ENCODE results near the gene SMC4.
"Not testable (repeated sequence)": the region's sequence is repeated elsewhere in the genome, so short reads cannot be mapped to it uniquely, and the experiment has no call there.

SMC4 gene

GRCh38 chr3:160445854-160446253 lies 46.4 kb downstream of the SMC4 start:
- DNase-seq (ENCODE audit: low read depth in 2 of 2, low spot score in 1 of 2): no peak

GRCh38 chr3:160446522-160447056 lies 47.1 kb downstream of the SMC4 start:
- DNase-seq (ENCODE audit: low read depth in 2 of 2, low spot score in 1 of 2): no peak

GRCh38 chr3:160447544-160447943 lies 48.1 kb downstream of the SMC4 start:
- no peak for DNase-seq (ENCODE audit: low read depth in 2 of 2, low spot score in 1 of 2)

- peak in 1 of 2 donors; percentile 10 for DNase-seq (ENCODE audit: low read depth in 2 of 2, low spot score in 1 of 2)
These were observed 49.6 kb downstream of the SMC4 start for GRCh38 chr3:160448845-160449635.

GRCh38 chr3:160449636-160450598 lies 50.5 kb downstream of the SMC4 start, which contains the start of gene TRIM59:
Gene TRIM59, minus strand, starts transcription at chr3:160449786. Its CDS starts 10,603 bp downstream, at chr3:160439183.
- DNase-seq (ENCODE audit: low read depth in 2 of 2, low spot score in 1 of 2): peak; percentile 78 to 93

GRCh38 chr3:160450846-160451245 lies 51.4 kb downstream of the SMC4 start:
- no peak for DNase-seq (ENCODE audit: low read depth in 2 of 2, low spot score in 1 of 2)

- DNase-seq (ENCODE audit: low read depth in 2 of 2, low spot score in 1 of 2): no peak
These were observed 52.2 kb downstream of the SMC4 start for GRCh38 chr3:160451602-160452001.

GRCh38 chr3:160452251-160452650 lies 52.8 kb downstream of the SMC4 start:
- not testable (repeated sequence) for DNase-seq (ENCODE audit: low read depth in 2 of 2, low spot score in 1 of 2)

- no peak for DNase-seq (ENCODE audit: low read depth in 2 of 2, low spot score in 1 of 2)
These were observed 55.5 kb downstream of the SMC4 start for GRCh38 chr3:160454995-160455394.

- DNase-seq (ENCODE audit: low read depth in 2 of 2, low spot score in 1 of 2): no peak
These were observed 56.4 kb downstream of the SMC4 start for GRCh38 chr3:160455846-160456245.

GRCh38 chr3:160458151-160458550 lies 58.7 kb downstream of the SMC4 start:
- DNase-seq (ENCODE audit: low read depth in 2 of 2, low spot score in 1 of 2): no peak

- DNase-seq (ENCODE audit: low read depth in 2 of 2, low spot score in 1 of 2): no peak
These were observed 60.1 kb downstream of the SMC4 start for GRCh38 chr3:160459450-160459970.

- DNase-seq (ENCODE audit: low read depth in 2 of 2, low spot score in 1 of 2): no peak
These were observed 60.6 kb downstream of the SMC4 start for GRCh38 chr3:160460033-160460432.

- no peak for DNase-seq (ENCODE audit: low read depth in 2 of 2, low spot score in 1 of 2)
These were observed 64.9 kb downstream of the SMC4 start for GRCh38 chr3:160464321-160464720.

GRCh38 chr3:160464971-160465370 lies 65.5 kb downstream of the SMC4 start:
- DNase-seq (ENCODE audit: low read depth in 2 of 2, low spot score in 1 of 2): no peak

- no peak for DNase-seq (ENCODE audit: low read depth in 2 of 2, low spot score in 1 of 2)
These were observed 70.7 kb downstream of the SMC4 start for GRCh38 chr3:160470181-160470580.

GRCh38 chr3:160471892-160472291 lies 72.4 kb downstream of the SMC4 start:
- no peak for DNase-seq (ENCODE audit: low read depth in 2 of 2, low spot score in 1 of 2)

GRCh38 chr3:160472344-160472743 lies 72.9 kb downstream of the SMC4 start:
- no peak for DNase-seq (ENCODE audit: low read depth in 2 of 2, low spot score in 1 of 2)

GRCh38 chr3:160473221-160473620 lies 73.8 kb downstream of the SMC4 start:
- no peak for DNase-seq (ENCODE audit: low read depth in 2 of 2, low spot score in 1 of 2)

GRCh38 chr3:160473978-160474377 lies 74.5 kb downstream of the SMC4 start:
- no peak for DNase-seq (ENCODE audit: low read depth in 2 of 2, low spot score in 1 of 2)

- no peak for DNase-seq (ENCODE audit: low read depth in 2 of 2, low spot score in 1 of 2)
These were observed 75.0 kb downstream of the SMC4 start for GRCh38 chr3:160474416-160474838.
